ENCODE results near the gene PDE9A.

DNA sequence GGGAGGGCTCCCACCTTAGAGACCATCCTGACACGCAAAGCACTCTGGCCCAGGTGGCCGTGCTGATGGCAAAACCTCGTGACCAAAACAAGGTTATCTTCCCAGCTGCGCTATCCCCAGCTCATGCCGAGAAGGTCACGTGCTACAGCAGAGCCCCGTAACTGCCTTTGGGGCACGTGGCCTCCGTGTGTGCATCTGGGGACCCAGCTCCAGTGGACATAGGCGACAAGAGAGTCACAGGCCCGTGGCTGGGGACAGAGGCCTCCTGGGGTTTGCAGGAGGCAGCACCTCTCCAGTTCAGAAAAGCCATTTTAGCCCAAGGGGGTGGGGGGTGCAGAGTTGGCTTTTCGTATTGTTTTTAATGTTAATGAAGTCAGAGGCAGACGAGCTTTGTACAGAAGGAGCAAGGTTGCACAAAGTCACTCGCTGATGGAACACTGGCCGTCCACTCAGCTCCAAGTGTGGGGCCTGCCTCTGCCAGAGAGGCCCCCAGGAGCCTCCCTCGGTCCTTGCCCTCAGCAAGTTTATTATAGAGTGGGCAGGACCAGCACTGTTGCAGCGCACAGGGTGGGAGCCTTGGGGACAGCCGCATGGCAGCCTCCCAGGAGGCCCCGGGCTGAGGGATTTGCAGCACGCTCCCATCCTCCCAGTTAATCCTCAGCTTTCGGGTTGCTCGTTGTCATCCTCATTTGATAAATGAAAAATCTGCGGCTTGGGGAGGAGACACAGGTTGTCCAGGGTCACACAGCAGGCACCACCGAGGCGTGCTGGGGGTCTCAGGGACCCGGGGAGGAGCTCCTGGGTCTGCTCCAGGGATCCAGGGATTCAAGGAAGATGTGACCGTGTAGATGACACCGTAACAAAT, 8.0 kb upstream of the PDE9A start:
- TF ChIP-seq, protein P1, sequence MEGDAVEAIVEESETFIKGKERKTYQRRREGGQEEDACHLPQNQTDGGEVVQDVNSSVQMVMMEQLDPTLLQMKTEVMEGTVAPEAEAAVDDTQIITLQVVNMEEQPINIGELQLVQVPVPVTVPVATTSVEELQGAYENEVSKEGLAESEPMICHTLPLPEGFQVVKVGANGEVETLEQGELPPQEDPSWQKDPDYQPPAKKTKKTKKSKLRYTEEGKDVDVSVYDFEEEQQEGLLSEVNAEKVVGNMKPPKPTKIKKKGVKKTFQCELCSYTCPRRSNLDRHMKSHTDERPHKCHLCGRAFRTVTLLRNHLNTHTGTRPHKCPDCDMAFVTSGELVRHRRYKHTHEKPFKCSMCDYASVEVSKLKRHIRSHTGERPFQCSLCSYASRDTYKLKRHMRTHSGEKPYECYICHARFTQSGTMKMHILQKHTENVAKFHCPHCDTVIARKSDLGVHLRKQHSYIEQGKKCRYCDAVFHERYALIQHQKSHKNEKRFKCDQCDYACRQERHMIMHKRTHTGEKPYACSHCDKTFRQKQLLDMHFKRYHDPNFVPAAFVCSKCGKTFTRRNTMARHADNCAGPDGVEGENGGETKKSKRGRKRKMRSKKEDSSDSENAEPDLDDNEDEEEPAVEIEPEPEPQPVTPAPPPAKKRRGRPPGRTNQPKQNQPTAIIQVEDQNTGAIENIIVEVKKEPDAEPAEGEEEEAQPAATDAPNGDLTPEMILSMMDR (IDR thresholded peaks at IDR 0.05) = no peak
- TF ChIP-seq POLR2A (IDR thresholded peaks at IDR 0.05) = no peak

Measured in testis (tissue), 2 donors.